Activated CD8-positive, alpha-beta T cell treated with anti-CD3 and anti-CD28 coated beads, Interleukin-2, amount 10 ng/mL, durations not matched to agents 7 days and 5 days (primary cell): Measurements from ENCODE around the gene IL1RAPL1. TPM values are rescaled to one million over a fixed set of nuclear protein-coding genes. Genes with fewer than 3 reads are reported as not detected.

Experiments used
- ATAC-seq: fragments of 150-1000 bp; cut with Tn5 transposase; one replicate; pipeline ENCODE4 v1.10.0; 2021; ENCODE audit warnings: moderate library complexity
- CTCF ChIA-PET: fragments of 350-600 bp; sonication (Branson Sonifier 250); formaldehyde crosslinking; loops from one replicate; lab custom pipeline; 2021; ENCODE audit warnings: antibody characterized with exemption; lab: Charles Lee
- POLR2A ChIA-PET: fragments of 350-600 bp; sonication (Branson Sonifier 250); formaldehyde crosslinking; loops from one replicate; lab custom pipeline; 2021; ENCODE audit warnings: antibody characterized with exemption; lab: Charles Lee
- DNase-seq: peaks from one replicate; pipeline ENCODE4 v3.0.0-alpha.2; 2020
- H3K27ac Mint-ChIP-seq: one replicate; pipeline ENCODE4 v1.8.0; 2021; ENCODE audit warnings: mild to moderate bottlenecking, mixed read lengths
- H3K27me3 Mint-ChIP-seq: one replicate; pipeline ENCODE4 v1.8.0; 2021; ENCODE audit warnings: low read depth, mixed read lengths
- H3K36me3 Mint-ChIP-seq: one replicate; pipeline ENCODE4 v1.8.0; 2021; ENCODE audit warnings: low read depth, mixed read lengths
- H3K4me1 Mint-ChIP-seq: one replicate; pipeline ENCODE4 v1.8.0; 2021; ENCODE audit warnings: low read depth, mixed read lengths
- H3K4me3 Mint-ChIP-seq: one replicate; pipeline ENCODE4 v1.8.0; 2021; ENCODE audit warnings: mild to moderate bottlenecking, mixed read lengths
- H3K9me3 Mint-ChIP-seq: one replicate; pipeline ENCODE4 v1.8.0; 2022; ENCODE audit warnings: mixed read lengths; ENCODE audit not compliant: insufficient read depth
- total RNA-seq, 2 experiments: library from RNA; stranded (reverse); gene quantifications; one replicate each; pipeline ENCODE4 v1.2.3, GENCODE V29; 2021

IL1RAPL1 gene
- total RNA-seq, 2 experiments from 2014 or later = not detected

DNA sequence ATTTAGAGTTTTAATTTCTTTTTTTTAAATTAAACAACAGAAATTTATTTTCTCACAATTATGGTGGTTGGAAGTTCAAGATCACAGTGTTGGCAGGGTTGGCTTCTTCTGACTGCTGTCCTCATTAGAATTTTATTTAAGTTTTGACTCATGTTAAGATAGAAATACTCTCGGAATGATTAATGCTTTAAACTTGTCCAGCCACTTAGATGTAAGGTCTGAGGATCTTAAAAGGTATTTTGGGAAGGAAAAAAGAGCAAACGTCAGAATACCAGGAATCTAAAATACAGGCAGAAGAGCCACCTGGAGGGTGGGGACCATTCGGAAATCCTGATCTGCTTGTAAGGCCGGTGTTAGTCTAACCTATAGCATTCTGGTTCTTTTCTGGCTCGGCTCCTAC, 1205.1 kb downstream of the IL1RAPL1 start:
- CTCF ChIA-PET = no interaction called here
- no peaks in the 10 kb centered on the region for H3K4me1 Mint-ChIP-seq
- no peak overlapping the region for H3K27ac Mint-ChIP-seq
- DNase-seq = no peak
- no peaks in the 10 kb centered on the region for H3K36me3 Mint-ChIP-seq
- no peak overlapping the region for H3K4me3 Mint-ChIP-seq
- no peak for ATAC-seq
- POLR2A ChIA-PET = no interaction called here
- no peaks in the 10 kb centered on the region for H3K27me3 Mint-ChIP-seq
- H3K9me3 Mint-ChIP-seq = no peaks in the 10 kb centered on the region

DNA sequence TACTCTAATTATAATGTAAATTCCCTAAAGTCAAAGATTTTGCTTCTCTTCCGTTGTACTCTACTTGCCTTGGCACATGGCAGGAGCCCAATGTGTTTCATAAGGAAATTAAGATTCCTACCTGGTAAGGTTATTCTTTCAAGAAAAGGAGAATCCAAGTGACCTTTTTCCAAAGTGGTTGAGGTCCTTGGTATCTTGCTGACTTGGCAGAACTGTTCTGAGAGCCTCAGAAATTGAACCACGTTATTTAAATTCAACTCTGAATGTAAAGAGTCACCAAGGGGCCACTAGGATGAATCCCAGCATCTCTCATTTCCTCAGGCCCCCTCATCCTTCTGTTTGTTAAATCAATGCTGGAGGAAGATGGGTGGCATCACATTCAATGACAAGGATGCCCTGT, 1209.9 kb downstream of the IL1RAPL1 start:
- Mint-ChIP-seq H3K4me3 (no peak overlapping the region), H3K4me1 (no peaks in the 10 kb centered on the region), H3K36me3 (no peaks in the 10 kb centered on the region), H3K9me3 (no peaks in the 10 kb centered on the region), H3K27me3 (no peaks in the 10 kb centered on the region), H3K27ac (no peak overlapping the region)
- DNase-seq (no peak), ATAC-seq (no peak)
- ChIA-PET CTCF (no interaction called here), POLR2A (no interaction called here)

- ChIA-PET CTCF (no interaction called here), POLR2A (no interaction called here)
- no peak overlapping the region for H3K27ac Mint-ChIP-seq
- H3K4me1 Mint-ChIP-seq = no peaks in the 10 kb centered on the region
- H3K9me3 Mint-ChIP-seq = no peaks in the 10 kb centered on the region
- no peak overlapping the region for H3K4me3 Mint-ChIP-seq
- no peak for DNase-seq
- no peaks in the 10 kb centered on the region for H3K27me3 Mint-ChIP-seq
- ATAC-seq = no peak
- no peaks in the 10 kb centered on the region for H3K36me3 Mint-ChIP-seq
Measured at GRCh38 chrX:29798469-29798868, 1211.2 kb downstream of the IL1RAPL1 start.

DNA sequence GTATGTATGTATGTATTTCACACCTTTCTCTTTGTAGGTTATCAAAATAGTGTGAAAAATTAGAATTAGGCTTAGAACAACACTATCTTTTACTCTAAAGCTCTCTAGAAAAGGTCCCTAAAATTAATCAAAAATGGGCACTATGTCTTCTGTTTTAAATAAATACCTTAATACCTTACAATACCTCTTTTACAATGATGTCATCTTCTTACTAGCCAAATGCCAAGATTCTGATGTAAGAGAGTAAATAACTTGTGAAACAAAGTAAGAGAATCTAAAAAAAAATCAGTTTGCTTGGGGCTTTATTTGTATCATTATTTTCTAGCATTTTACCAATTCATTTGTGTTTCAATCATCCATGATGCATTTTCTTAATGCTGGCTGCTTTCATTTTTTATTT, 1225.9 kb downstream of the IL1RAPL1 start:
- ATAC-seq = no peak
- ChIA-PET CTCF (no interaction called here), POLR2A (no interaction called here)
- Mint-ChIP-seq H3K27me3 (no peaks in the 10 kb centered on the region), H3K36me3 (no peaks in the 10 kb centered on the region), H3K9me3 (no peaks in the 10 kb centered on the region), H3K4me3 (no peak overlapping the region), H3K4me1 (no peaks in the 10 kb centered on the region), H3K27ac (no peak overlapping the region)
- no peak for DNase-seq

GRCh38 chrX:29824176-29824906, 1237.1 kb downstream of the IL1RAPL1 start:
- no peaks in the 10 kb centered on the region for H3K4me1 Mint-ChIP-seq
- H3K36me3 Mint-ChIP-seq = no peaks in the 10 kb centered on the region
- ATAC-seq = no peak
- no peaks in the 10 kb centered on the region for H3K27me3 Mint-ChIP-seq
- ChIA-PET CTCF (no interaction called here), POLR2A (no interaction called here)
- H3K27ac Mint-ChIP-seq = no peak overlapping the region
- no peaks in the 10 kb centered on the region for H3K9me3 Mint-ChIP-seq
- no peak overlapping the region for H3K4me3 Mint-ChIP-seq
- DNase-seq = no peak

DNA sequence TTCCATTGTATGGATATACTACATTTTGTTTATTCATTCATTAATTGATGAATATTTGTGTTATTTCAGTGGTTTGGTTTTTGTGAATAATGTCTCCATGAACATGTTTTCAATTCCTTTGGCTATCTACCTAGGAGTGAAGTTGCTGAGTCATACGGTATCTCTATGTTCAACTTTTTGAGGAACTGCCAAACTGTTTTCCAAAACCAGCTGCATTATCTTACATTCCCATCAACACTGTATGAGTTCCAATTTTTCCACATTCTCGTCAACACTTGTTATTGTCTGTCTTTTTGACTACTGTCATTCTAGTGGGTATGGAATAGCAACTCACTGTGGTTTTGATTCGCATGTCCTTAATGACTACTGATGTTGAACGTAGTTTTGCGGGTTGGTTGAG, 1239.5 kb downstream of the IL1RAPL1 start:
- ATAC-seq (no peak), DNase-seq (no peak)
- Mint-ChIP-seq H3K27ac (no peak overlapping the region), H3K9me3 (no peaks in the 10 kb centered on the region), H3K4me1 (no peaks in the 10 kb centered on the region), H3K36me3 (no peaks in the 10 kb centered on the region), H3K4me3 (no peak overlapping the region), H3K27me3 (no peaks in the 10 kb centered on the region)
- CTCF ChIA-PET = no interaction called here
- POLR2A ChIA-PET = no interaction called here

GRCh38 chrX:29834311-29834710, 1247.1 kb downstream of the IL1RAPL1 start:
- Mint-ChIP-seq H3K4me3 (no peak overlapping the region), H3K36me3 (no peaks in the 10 kb centered on the region), H3K27ac (no peak overlapping the region), H3K9me3 (no peaks in the 10 kb centered on the region), H3K4me1 (no peaks in the 10 kb centered on the region), H3K27me3 (no peaks in the 10 kb centered on the region)
- DNase-seq = no peak
- ATAC-seq = no peak
- CTCF ChIA-PET = no interaction called here
- POLR2A ChIA-PET = no interaction called here

- CTCF ChIA-PET = no interaction called here
- Mint-ChIP-seq H3K9me3 (no peaks in the 10 kb centered on the region), H3K27ac (no peak overlapping the region), H3K4me1 (no peaks in the 10 kb centered on the region), H3K4me3 (no peak overlapping the region), H3K27me3 (no peaks in the 10 kb centered on the region), H3K36me3 (no peaks in the 10 kb centered on the region)
- DNase-seq (no peak), ATAC-seq (no peak)
- POLR2A ChIA-PET = no interaction called here
Measured at GRCh38 chrX:29834764-29835163, 1247.5 kb downstream of the IL1RAPL1 start.

DNA sequence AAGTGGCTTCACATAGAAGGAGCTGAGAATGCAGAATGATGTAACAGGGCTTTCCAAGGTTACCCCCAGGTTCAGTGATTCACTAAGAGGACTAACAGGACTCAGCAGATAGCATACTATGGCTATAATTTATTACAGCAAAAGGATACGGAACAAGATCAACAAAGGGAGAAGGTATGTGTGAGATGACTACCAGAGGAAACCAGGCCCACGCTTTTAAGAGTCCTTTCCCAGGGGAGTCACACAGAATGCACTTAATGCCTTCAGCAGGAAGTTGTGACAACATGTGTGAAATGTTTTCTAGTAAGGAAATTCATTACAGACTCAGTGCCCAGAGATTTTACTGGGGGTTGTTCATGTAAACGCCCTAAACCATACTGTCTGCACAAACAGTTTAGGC, 1254.5 kb downstream of the IL1RAPL1 start:
- no peak overlapping the region for H3K4me3 Mint-ChIP-seq
- DNase-seq = no peak
- no peaks in the 10 kb centered on the region for H3K27me3 Mint-ChIP-seq
- H3K4me1 Mint-ChIP-seq = no peaks in the 10 kb centered on the region
- H3K27ac Mint-ChIP-seq = no peak overlapping the region
- POLR2A ChIA-PET = no interaction called here
- H3K36me3 Mint-ChIP-seq = no peaks in the 10 kb centered on the region
- CTCF ChIA-PET = no interaction called here
- ATAC-seq = no peak
- no peaks in the 10 kb centered on the region for H3K9me3 Mint-ChIP-seq

- DNase-seq (no peak), ATAC-seq (no peak)
- no peaks in the 10 kb centered on the region for H3K4me1 Mint-ChIP-seq
- H3K9me3 Mint-ChIP-seq = no peaks in the 10 kb centered on the region
- no peaks in the 10 kb centered on the region for H3K36me3 Mint-ChIP-seq
- H3K27me3 Mint-ChIP-seq = no peaks in the 10 kb centered on the region
- POLR2A ChIA-PET = no interaction called here
- CTCF ChIA-PET = no interaction called here
- no peak overlapping the region for H3K4me3 Mint-ChIP-seq
- no peak overlapping the region for H3K27ac Mint-ChIP-seq
Measured at GRCh38 chrX:29842552-29842951, 1255.3 kb downstream of the IL1RAPL1 start.

DNA sequence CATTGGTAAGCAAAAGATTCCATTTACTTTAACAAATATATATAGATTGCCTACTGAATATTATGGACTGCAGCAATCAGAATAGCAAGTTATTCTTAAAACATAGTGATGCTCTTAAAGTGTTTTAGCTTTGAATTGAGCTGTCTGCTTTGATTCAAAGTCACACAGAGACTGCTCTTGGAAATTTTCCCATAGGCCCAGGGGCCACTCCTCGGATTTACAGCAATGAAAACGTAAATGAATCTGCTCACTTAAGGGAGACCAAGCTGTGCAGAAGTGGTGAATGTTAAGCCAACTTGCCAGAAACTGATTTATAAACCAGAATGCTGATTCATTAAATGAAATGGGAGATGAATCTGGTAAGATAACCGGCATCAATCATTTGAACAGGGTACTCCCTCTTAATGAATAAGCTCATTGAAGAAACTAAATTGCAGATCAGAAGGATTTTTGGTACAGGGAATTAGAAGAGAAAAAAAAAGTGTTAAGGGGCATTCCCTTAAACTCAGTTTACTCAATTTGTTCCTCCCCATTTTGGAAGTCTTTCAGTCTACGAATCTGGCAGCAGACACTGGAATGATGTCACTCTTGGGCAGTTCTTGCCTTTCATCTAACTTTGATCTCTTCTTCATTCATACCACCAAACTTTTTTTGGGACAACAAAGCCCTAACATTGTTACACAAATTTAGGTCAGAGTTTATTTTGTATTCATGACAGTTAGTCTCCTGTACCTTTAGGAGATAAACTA, 1264.8 kb downstream of the IL1RAPL1 start:
- Mint-ChIP-seq H3K4me3 (no peak overlapping the region), H3K4me1 (no peaks in the 10 kb centered on the region), H3K27me3 (no peaks in the 10 kb centered on the region), H3K27ac (no peak overlapping the region), H3K9me3 (no peaks in the 10 kb centered on the region), H3K36me3 (no peaks in the 10 kb centered on the region)
- ChIA-PET POLR2A (no interaction called here), CTCF (no interaction called here)
- DNase-seq (no peak), ATAC-seq (no peak)

DNA sequence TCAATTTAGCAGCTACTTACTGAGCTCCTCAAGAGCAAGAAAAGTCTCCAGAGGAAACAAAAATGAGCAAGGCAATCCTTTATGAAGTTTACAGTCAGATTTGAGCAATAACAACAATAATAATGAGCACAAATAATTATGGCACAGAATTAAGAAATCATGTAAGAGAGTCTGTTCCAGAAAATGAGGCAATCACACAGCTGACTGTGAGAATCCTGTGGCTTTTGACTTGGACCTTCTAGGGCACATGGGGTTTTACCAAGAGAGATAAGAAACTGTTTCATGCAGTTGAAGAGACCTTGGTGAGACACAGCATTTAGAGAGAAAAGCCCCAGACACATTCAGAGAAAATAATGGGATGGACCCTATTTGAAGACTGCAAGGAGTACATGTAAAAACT, 1265.5 kb downstream of the IL1RAPL1 start:
- Mint-ChIP-seq H3K36me3 (no peaks in the 10 kb centered on the region), H3K9me3 (peaks cover 3% of the 10 kb centered on the region), H3K27me3 (no peaks in the 10 kb centered on the region), H3K4me1 (no peaks in the 10 kb centered on the region), H3K4me3 (no peak overlapping the region), H3K27ac (no peak overlapping the region)
- ChIA-PET CTCF (no interaction called here), POLR2A (no interaction called here)
- DNase-seq = no peak
- no peak for ATAC-seq
